Measurements from ENCODE around the gene SMG6. TPM values are rescaled to one million over a fixed set of nuclear protein-coding genes. Genes with fewer than 3 reads are reported as not detected.

Gene SMG6
- total RNA-seq, 6 experiments from 2014 or later = 7.4 to 10.4 (median 8.9) TPM

DNA sequence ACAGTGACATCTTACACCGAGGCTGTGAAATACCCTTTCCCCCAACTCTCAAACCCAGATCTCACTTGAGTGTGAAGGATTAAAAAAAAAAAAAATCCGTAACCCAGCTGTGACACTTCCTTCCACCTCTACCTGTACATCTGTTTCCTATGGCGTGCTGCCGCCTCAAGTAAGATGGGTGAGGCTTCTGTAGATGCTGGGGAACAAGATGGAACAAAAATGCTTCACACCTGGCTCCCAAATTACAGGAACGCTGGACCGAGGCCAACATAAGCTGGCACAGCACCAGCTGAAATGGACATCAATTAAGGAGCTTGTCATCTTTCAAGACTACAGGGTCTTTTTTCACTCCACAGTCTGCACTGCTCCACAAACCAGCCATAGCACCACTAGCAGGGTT lies 152.8 kb downstream of the SMG6 start:
- DNase-seq = peak in 1 of 3 donors; percentile 34
- no peak for ATAC-seq
- Histone ChIP-seq H3K9me3 (no peaks in the 10 kb centered on the region), H3K27me3 (no peaks in the 10 kb centered on the region), H3K4me3 (no peak overlapping the region), H3K36me3 (no peaks in the 10 kb centered on the region), H3K4me1 (peaks cover 0 to 15% (median 5%) of the 10 kb centered on the region in 4 donors), H3K27ac (no peak overlapping the region)
- TF ChIP-seq POLR2A (IDR thresholded peaks at IDR 0.05) = no peak
- TF ChIP-seq, protein P1, sequence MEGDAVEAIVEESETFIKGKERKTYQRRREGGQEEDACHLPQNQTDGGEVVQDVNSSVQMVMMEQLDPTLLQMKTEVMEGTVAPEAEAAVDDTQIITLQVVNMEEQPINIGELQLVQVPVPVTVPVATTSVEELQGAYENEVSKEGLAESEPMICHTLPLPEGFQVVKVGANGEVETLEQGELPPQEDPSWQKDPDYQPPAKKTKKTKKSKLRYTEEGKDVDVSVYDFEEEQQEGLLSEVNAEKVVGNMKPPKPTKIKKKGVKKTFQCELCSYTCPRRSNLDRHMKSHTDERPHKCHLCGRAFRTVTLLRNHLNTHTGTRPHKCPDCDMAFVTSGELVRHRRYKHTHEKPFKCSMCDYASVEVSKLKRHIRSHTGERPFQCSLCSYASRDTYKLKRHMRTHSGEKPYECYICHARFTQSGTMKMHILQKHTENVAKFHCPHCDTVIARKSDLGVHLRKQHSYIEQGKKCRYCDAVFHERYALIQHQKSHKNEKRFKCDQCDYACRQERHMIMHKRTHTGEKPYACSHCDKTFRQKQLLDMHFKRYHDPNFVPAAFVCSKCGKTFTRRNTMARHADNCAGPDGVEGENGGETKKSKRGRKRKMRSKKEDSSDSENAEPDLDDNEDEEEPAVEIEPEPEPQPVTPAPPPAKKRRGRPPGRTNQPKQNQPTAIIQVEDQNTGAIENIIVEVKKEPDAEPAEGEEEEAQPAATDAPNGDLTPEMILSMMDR (IDR thresholded peaks at IDR 0.05) = no peak
- 73% methylated on average over 6 of the region's 6 CpGs for WGBS (ENCODE audit: insufficient coverage, low coverage, low lambda C conversion rate, missing lambda C conversion rate)
- intact Hi-C loops (cut with DNase I) = no loop called here

DNA sequence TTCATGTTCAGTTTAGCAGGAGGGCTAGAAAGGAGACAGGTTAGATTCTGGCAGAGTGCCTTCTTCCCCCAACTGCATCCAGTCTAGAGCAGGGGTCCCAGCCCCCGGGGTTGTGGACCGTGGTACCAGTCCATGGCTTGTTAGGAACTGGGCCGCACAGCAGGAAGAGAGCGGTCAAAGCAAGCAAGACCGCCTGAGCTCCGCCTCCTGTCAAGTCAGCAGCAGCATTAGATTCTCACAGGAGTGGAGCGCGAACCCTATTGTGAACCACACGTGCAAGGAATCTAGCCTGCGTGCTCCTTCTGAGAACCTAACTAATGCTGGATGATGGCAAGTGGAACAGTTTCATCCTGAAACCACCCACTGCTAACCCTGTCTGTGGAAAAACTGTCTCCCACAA lies 153.7 kb downstream of the SMG6 start:
- no peak for TF ChIP-seq POLR2A (IDR thresholded peaks at IDR 0.05)
- TF ChIP-seq, protein P1 (IDR thresholded peaks at IDR 0.05) = no peak
- Histone ChIP-seq H3K36me3 (no peaks in the 10 kb centered on the region), H3K27me3 (no peaks in the 10 kb centered on the region), H3K9me3 (no peaks in the 10 kb centered on the region), H3K4me1 (peaks cover 0 to 18% (median 7%) of the 10 kb centered on the region in 4 donors), H3K27ac (no peak overlapping the region), H3K4me3 (no peak overlapping the region)
- no peak for ATAC-seq
- peak in 1 of 3 donors; percentile 33 for DNase-seq
- intact Hi-C loops (cut with DNase I) = no loop called here
- no CpG with 5 or more reads among the region's 10 CpGs for WGBS (ENCODE audit: insufficient coverage, low coverage, low lambda C conversion rate, missing lambda C conversion rate)

DNA sequence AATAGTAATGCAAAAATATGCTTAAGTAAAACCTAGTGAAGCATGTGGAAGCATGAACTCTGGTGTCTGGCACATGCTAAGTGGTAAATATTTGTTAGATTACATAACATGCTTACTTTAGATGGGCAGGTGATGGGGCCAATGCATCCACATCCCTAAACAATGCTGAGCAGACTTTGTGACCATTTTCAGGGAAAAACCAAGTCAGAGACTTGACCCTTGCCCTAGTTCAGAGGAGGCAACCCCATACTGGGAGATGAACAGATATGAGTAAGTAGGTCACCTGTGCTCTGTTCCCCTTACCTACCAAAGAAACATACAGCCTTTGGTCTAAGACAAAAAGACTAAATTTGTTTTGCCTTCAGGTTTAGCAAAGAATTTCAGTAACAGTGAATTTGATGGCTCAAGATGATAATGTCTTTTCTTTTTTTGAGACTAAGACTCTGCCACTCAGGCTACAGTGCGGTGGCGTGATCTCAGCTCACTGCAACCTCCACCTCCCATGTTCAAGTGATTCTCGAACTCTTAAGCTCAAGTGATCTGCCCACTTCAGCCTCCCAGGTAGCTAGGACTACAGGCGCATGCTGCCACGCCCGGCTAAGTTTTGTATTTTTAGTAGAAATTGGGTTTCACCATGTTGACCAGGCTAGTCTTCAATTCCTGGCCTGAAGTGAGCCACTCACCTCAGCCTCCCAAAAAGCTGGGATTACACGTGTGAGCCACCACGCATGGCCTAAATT lies 157.3 kb downstream of the SMG6 start:
- intact Hi-C loops (cut with DNase I) = no loop called here
- no peak overlapping the region for H3K27ac ChIP-seq
- peaks cover 0 to 23% (median 7%) of the 10 kb centered on the region in 4 donors for H3K4me1 ChIP-seq
- 94% methylated on average over 8 of the region's 8 CpGs for WGBS (ENCODE audit: insufficient coverage, low coverage, low lambda C conversion rate, missing lambda C conversion rate)
- TF ChIP-seq, protein P1 (IDR thresholded peaks at IDR 0.05) = no peak
- no peak for TF ChIP-seq POLR2A (IDR thresholded peaks at IDR 0.05)
- no peak overlapping the region for H3K4me3 ChIP-seq
- DNase-seq = peak in 1 of 3 donors; percentile 41
- no peaks in the 10 kb centered on the region for H3K9me3 ChIP-seq
- peak; percentile 72 to 83 (median 80) for ATAC-seq
- no peaks in the 10 kb centered on the region for H3K36me3 ChIP-seq
- H3K27me3 ChIP-seq = no peaks in the 10 kb centered on the region

DNA sequence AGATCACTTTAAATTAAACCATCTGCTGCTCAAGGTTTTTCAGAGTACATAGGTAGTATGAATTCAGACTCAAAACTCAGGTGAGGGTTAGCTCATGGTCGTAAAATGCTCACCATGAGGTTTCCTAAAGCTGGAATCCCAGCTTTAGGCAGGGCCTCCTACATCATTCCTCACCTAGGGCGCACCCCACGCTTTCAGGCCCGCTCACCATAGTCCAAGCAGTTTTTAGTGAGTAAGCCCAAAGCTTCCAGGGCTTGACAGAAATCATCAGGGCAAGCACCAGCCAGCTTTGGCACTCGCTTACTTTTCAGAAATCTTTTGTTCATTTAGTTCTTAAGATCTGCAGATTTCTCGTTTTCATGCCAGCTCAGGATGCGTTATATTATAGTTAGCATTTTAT lies 158.9 kb downstream of the SMG6 start:
- intact Hi-C loops (cut with DNase I) = no loop called here
- Histone ChIP-seq H3K36me3 (no peaks in the 10 kb centered on the region), H3K4me3 (no peak overlapping the region), H3K27me3 (no peaks in the 10 kb centered on the region), H3K27ac (no peak overlapping the region), H3K9me3 (no peaks in the 10 kb centered on the region), H3K4me1 (peaks cover 0 to 21% (median 7%) of the 10 kb centered on the region in 4 donors)
- 90% methylated on average over 2 of the region's 7 CpGs for WGBS (ENCODE audit: insufficient coverage, low coverage, low lambda C conversion rate, missing lambda C conversion rate)
- DNase-seq (peak in 1 of 3 donors; percentile 27), ATAC-seq (no peak)
- TF ChIP-seq POLR2A (IDR thresholded peaks at IDR 0.05) = no peak
- TF ChIP-seq, protein P1 (IDR thresholded peaks at IDR 0.05) = no peak
